ENCODE results near the gene MZT2B. TPM values are rescaled to one million over a fixed set of nuclear protein-coding genes. Genes with fewer than 3 reads are reported as not detected.
A peak's percentile ranks its signal among the peaks of the same experiment; 100 is the strongest.
"Not testable (repeated sequence)": the region's sequence is repeated elsewhere in the genome, so short reads cannot be mapped to it uniquely, and the experiment has no call there.

MZT2B gene
- 86.1 TPM for total RNA-seq

GRCh38 chr2:130181880-130182682 is at the start of gene MZT2B:
TSS of gene MZT2B (plus strand) at chr2:130182262. CDS start at chr2:130182283, 21 bp downstream.
- Histone ChIP-seq H3K4me1 (ENCODE audit: control insufficient read depth in 3 of 3, insufficient read depth in 3 of 3, low read length in 3 of 3) (peaks cover 9 to 20% (median 13%) of the 10 kb centered on the region in 3 donors), H3K9ac (ENCODE audit: low read depth in 1 of 3, low read length in 3 of 3) (peak within 1 kb of the TSS; percentile 91 to 92 (median 91)), H3K4me3 (ENCODE audit: low read length in 3 of 3) (peak within 1 kb of the TSS; percentile 90 to 98 (median 95)), H3K27ac (ENCODE audit: low read depth, low read length) (peak within 1 kb of the TSS; percentile 80)
- not testable (repeated sequence) for H3K27me3 ChIP-seq (ENCODE audit: control insufficient read depth in 3 of 3, insufficient read depth in 3 of 3, low read length in 3 of 3); H3K36me3 ChIP-seq (ENCODE audit: control insufficient read depth in 3 of 3, insufficient read depth in 3 of 3, low read length in 3 of 3); H3K9me3 ChIP-seq (ENCODE audit: control insufficient read depth in 3 of 3, low read length in 3 of 3)

- Histone ChIP-seq H3K9me3 (ENCODE audit: control insufficient read depth in 3 of 3, low read length in 3 of 3) (no peaks in the 10 kb centered on the region), H3K36me3 (ENCODE audit: control insufficient read depth in 3 of 3, insufficient read depth in 3 of 3, low read length in 3 of 3) (no peaks in the 10 kb centered on the region), H3K4me3 (ENCODE audit: low read length in 3 of 3) (no peak overlapping the region), H3K27me3 (ENCODE audit: control insufficient read depth in 3 of 3, insufficient read depth in 3 of 3, low read length in 3 of 3) (no peaks in the 10 kb centered on the region), H3K27ac (ENCODE audit: low read depth, low read length) (no peak overlapping the region), H3K9ac (ENCODE audit: low read depth in 1 of 3, low read length in 3 of 3) (no peak overlapping the region), H3K4me1 (ENCODE audit: control insufficient read depth in 3 of 3, insufficient read depth in 3 of 3, low read length in 3 of 3) (no peaks in the 10 kb centered on the region)
Measured at GRCh38 chr2:130135692-130136541, 46.1 kb upstream of the MZT2B start.

GRCh38 chr2:130136546-130136945 is 45.5 kb upstream of the MZT2B start:
- H3K27me3 ChIP-seq (ENCODE audit: control insufficient read depth in 3 of 3, insufficient read depth in 3 of 3, low read length in 3 of 3); H3K4me3 ChIP-seq (ENCODE audit: low read length in 3 of 3); H3K9me3 ChIP-seq (ENCODE audit: control insufficient read depth in 3 of 3, low read length in 3 of 3); H3K9ac ChIP-seq (ENCODE audit: low read depth in 1 of 3, low read length in 3 of 3); H3K36me3 ChIP-seq (ENCODE audit: control insufficient read depth in 3 of 3, insufficient read depth in 3 of 3, low read length in 3 of 3); H3K27ac ChIP-seq (ENCODE audit: low read depth, low read length); H3K4me1 ChIP-seq (ENCODE audit: control insufficient read depth in 3 of 3, insufficient read depth in 3 of 3, low read length in 3 of 3): not testable (repeated sequence)

- not testable (repeated sequence) for H3K27ac ChIP-seq (ENCODE audit: low read depth, low read length); H3K4me3 ChIP-seq (ENCODE audit: low read length in 3 of 3); H3K27me3 ChIP-seq (ENCODE audit: control insufficient read depth in 3 of 3, insufficient read depth in 3 of 3, low read length in 3 of 3); H3K9me3 ChIP-seq (ENCODE audit: control insufficient read depth in 3 of 3, low read length in 3 of 3); H3K9ac ChIP-seq (ENCODE audit: low read depth in 1 of 3, low read length in 3 of 3); H3K4me1 ChIP-seq (ENCODE audit: control insufficient read depth in 3 of 3, insufficient read depth in 3 of 3, low read length in 3 of 3); H3K36me3 ChIP-seq (ENCODE audit: control insufficient read depth in 3 of 3, insufficient read depth in 3 of 3, low read length in 3 of 3)
Measured at GRCh38 chr2:130137118-130137517, 44.9 kb upstream of the MZT2B start.

GRCh38 chr2:130138326-130138725 is 43.7 kb upstream of the MZT2B start:
- H3K9ac ChIP-seq (ENCODE audit: low read depth in 1 of 3, low read length in 3 of 3); H3K4me3 ChIP-seq (ENCODE audit: low read length in 3 of 3); H3K27ac ChIP-seq (ENCODE audit: low read depth, low read length); H3K4me1 ChIP-seq (ENCODE audit: control insufficient read depth in 3 of 3, insufficient read depth in 3 of 3, low read length in 3 of 3); H3K36me3 ChIP-seq (ENCODE audit: control insufficient read depth in 3 of 3, insufficient read depth in 3 of 3, low read length in 3 of 3); H3K9me3 ChIP-seq (ENCODE audit: control insufficient read depth in 3 of 3, low read length in 3 of 3); H3K27me3 ChIP-seq (ENCODE audit: control insufficient read depth in 3 of 3, insufficient read depth in 3 of 3, low read length in 3 of 3): not testable (repeated sequence)

- H3K9ac ChIP-seq (ENCODE audit: low read depth in 1 of 3, low read length in 3 of 3); H3K27ac ChIP-seq (ENCODE audit: low read depth, low read length); H3K9me3 ChIP-seq (ENCODE audit: control insufficient read depth in 3 of 3, low read length in 3 of 3); H3K4me3 ChIP-seq (ENCODE audit: low read length in 3 of 3); H3K4me1 ChIP-seq (ENCODE audit: control insufficient read depth in 3 of 3, insufficient read depth in 3 of 3, low read length in 3 of 3); H3K36me3 ChIP-seq (ENCODE audit: control insufficient read depth in 3 of 3, insufficient read depth in 3 of 3, low read length in 3 of 3); H3K27me3 ChIP-seq (ENCODE audit: control insufficient read depth in 3 of 3, insufficient read depth in 3 of 3, low read length in 3 of 3): not testable (repeated sequence)
Measured at GRCh38 chr2:130138841-130139251, 43.2 kb upstream of the MZT2B start.

- H3K27ac ChIP-seq (ENCODE audit: low read depth, low read length); H3K4me3 ChIP-seq (ENCODE audit: low read length in 3 of 3); H3K27me3 ChIP-seq (ENCODE audit: control insufficient read depth in 3 of 3, insufficient read depth in 3 of 3, low read length in 3 of 3); H3K9ac ChIP-seq (ENCODE audit: low read depth in 1 of 3, low read length in 3 of 3); H3K36me3 ChIP-seq (ENCODE audit: control insufficient read depth in 3 of 3, insufficient read depth in 3 of 3, low read length in 3 of 3); H3K4me1 ChIP-seq (ENCODE audit: control insufficient read depth in 3 of 3, insufficient read depth in 3 of 3, low read length in 3 of 3); H3K9me3 ChIP-seq (ENCODE audit: control insufficient read depth in 3 of 3, low read length in 3 of 3): not testable (repeated sequence)
Measured at GRCh38 chr2:130139331-130140280, 42.5 kb upstream of the MZT2B start.

GRCh38 chr2:130140516-130140915 is 41.5 kb upstream of the MZT2B start:
- H3K4me1 ChIP-seq (ENCODE audit: control insufficient read depth in 3 of 3, insufficient read depth in 3 of 3, low read length in 3 of 3); H3K27me3 ChIP-seq (ENCODE audit: control insufficient read depth in 3 of 3, insufficient read depth in 3 of 3, low read length in 3 of 3); H3K9ac ChIP-seq (ENCODE audit: low read depth in 1 of 3, low read length in 3 of 3); H3K9me3 ChIP-seq (ENCODE audit: control insufficient read depth in 3 of 3, low read length in 3 of 3); H3K27ac ChIP-seq (ENCODE audit: low read depth, low read length); H3K36me3 ChIP-seq (ENCODE audit: control insufficient read depth in 3 of 3, insufficient read depth in 3 of 3, low read length in 3 of 3); H3K4me3 ChIP-seq (ENCODE audit: low read length in 3 of 3): not testable (repeated sequence)

GRCh38 chr2:130141002-130141401 is 41.1 kb upstream of the MZT2B start:
- not testable (repeated sequence) for H3K9me3 ChIP-seq (ENCODE audit: control insufficient read depth in 3 of 3, low read length in 3 of 3); H3K4me1 ChIP-seq (ENCODE audit: control insufficient read depth in 3 of 3, insufficient read depth in 3 of 3, low read length in 3 of 3); H3K27me3 ChIP-seq (ENCODE audit: control insufficient read depth in 3 of 3, insufficient read depth in 3 of 3, low read length in 3 of 3); H3K36me3 ChIP-seq (ENCODE audit: control insufficient read depth in 3 of 3, insufficient read depth in 3 of 3, low read length in 3 of 3); H3K4me3 ChIP-seq (ENCODE audit: low read length in 3 of 3); H3K9ac ChIP-seq (ENCODE audit: low read depth in 1 of 3, low read length in 3 of 3); H3K27ac ChIP-seq (ENCODE audit: low read depth, low read length)

Measured in skeletal muscle tissue (tissue), 4 donors.